ENCODE data around the gene LRP5.

Gene LRP5

DNA sequence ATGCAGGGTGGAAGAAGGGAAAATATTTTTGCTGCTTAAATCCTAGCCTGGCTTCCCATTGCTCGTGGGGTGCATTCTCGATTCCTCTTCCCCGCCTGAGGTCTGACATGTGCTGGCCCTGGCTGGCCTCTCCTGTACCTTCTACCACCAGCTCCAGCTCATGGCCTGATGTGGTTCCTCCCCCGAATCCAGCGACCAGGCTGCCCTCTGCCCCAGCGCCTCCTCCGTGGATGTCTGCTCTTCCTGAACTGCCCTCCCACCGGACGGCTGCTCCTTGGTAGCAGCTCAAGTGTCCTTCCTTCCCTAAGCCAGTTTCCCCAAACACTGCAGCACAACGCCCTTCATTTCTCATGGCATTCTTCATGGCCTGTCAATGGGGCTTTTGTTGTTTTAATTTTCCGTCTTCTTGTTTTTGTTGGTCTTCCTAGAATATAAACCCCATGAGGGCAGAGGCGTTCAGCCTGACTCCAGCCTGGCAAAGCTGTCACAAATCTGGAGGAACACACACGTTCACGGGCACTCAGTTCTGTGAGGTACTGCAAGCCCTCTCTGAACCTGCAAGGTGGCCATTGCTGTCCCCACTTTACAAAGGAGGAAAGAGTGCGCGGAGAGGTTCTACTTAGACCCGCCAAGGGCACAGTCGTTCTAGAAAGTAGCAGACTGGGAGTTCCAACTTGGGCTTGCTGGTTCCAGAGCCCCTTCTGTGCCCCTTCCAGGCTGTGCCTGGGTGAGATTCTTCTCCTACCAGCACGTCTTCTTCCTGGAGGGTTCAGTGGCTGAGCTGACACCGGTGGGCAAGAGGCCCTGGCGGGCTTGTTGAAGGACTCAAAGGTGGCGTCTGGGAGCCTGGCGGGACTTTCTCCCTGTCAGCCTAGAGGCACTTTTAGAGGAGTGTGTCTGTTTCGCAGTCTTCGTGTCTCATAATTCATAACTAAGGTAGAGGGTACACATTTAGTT lies 953 bp upstream of the LRP5 start:
- ATAC-seq (no peak), DNase-seq (no peak)
- Mint-ChIP-seq H3K9me3 (no peaks in the 10 kb centered on the region), H3K27me3 (peaks cover 21% of the 10 kb centered on the region), H3K27ac (no peak overlapping the region), H3K36me3 (ENCODE audit: low read depth) (no peaks in the 10 kb centered on the region), H3K4me1 (peaks cover 14% of the 10 kb centered on the region), H3K4me3 (peak overlapping the region; percentile 66)

DNA sequence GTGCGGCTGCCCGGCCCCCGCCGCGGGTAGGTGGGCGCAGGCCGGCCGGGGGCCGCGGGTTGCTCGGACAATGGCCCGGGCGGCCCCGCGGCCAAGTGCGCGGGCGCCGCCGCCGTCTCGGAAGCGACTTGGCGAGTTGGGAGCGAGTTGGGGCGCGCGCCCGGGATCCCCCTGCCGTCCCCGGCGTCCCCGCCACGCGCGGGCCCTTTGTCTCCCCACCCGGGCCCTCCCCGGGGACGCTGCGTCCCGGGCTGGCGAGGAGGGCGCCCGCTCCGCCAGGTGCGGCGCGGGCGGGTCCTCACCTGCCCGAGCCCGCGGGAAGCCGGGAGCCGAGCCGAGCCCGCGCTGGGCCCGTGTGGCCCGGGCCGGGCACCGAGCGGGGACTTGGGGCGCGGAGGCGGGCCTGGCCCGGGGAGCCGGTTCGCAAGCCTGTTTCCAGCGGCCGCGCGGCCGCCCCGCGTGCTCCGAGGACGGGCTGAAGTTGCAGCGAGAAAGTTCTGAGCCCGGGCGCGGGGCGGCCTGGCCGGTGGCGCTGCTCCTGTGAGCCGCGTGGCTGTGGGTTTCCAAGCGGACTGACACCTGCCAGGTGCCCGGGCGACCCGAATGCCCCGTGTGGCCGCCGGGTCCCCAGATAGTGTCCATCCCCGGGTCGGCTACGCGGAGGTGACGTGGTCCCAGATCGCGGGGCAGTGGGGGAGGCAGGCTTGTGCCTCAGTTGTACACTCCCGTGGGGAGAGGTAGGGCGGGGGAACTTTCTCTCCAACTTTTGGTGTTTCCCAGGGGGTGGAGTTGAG lies 586 bp downstream of the LRP5 start:
- Mint-ChIP-seq H3K4me1 (peaks cover 14% of the 10 kb centered on the region), H3K27me3 (peaks cover 21% of the 10 kb centered on the region), H3K9me3 (no peaks in the 10 kb centered on the region), H3K27ac (peak overlapping the region; percentile 77), H3K4me3 (peak overlapping the region; percentile 83), H3K36me3 (ENCODE audit: low read depth) (no peaks in the 10 kb centered on the region)
- ATAC-seq (peak; percentile 25), DNase-seq (no peak)

DNA sequence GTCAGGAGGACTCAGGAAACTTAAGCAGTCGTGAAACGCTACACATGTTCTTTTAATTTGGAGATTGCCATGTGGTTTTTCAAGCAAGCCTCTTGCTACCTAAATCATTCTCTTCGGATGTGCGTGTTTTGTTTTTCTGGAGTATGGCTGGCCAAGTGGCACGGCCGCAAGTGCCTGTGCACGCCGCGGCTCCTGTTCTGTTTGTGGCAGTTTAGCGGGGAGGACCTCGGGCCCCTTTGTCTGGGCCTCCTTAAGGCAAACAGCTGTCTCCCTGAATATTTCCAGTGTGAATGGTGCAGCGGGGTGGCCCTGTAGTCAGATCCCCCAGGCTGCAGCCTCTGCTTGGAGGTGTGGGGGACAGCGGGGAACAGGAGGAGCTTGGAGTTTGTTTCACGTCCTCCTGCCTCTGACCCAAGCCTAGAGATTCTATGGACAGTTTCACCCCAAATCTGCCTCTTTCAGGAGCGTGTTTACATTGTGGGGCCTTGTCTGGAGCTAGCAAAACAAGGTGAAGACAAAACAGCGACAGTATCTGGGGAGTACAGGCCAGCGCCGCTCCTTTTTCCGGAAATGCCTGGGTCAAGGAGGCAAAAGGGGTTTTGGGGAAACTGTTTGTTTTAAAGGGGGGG lies 1.3 kb downstream of the LRP5 start:
- Mint-ChIP-seq H3K36me3 (ENCODE audit: low read depth) (no peaks in the 10 kb centered on the region), H3K27me3 (peaks cover 21% of the 10 kb centered on the region), H3K4me1 (peaks cover 14% of the 10 kb centered on the region), H3K9me3 (no peaks in the 10 kb centered on the region), H3K27ac (peak overlapping the region; percentile 77), H3K4me3 (peak overlapping the region; percentile 83)
- ATAC-seq (no peak), DNase-seq (no peak)

DNA sequence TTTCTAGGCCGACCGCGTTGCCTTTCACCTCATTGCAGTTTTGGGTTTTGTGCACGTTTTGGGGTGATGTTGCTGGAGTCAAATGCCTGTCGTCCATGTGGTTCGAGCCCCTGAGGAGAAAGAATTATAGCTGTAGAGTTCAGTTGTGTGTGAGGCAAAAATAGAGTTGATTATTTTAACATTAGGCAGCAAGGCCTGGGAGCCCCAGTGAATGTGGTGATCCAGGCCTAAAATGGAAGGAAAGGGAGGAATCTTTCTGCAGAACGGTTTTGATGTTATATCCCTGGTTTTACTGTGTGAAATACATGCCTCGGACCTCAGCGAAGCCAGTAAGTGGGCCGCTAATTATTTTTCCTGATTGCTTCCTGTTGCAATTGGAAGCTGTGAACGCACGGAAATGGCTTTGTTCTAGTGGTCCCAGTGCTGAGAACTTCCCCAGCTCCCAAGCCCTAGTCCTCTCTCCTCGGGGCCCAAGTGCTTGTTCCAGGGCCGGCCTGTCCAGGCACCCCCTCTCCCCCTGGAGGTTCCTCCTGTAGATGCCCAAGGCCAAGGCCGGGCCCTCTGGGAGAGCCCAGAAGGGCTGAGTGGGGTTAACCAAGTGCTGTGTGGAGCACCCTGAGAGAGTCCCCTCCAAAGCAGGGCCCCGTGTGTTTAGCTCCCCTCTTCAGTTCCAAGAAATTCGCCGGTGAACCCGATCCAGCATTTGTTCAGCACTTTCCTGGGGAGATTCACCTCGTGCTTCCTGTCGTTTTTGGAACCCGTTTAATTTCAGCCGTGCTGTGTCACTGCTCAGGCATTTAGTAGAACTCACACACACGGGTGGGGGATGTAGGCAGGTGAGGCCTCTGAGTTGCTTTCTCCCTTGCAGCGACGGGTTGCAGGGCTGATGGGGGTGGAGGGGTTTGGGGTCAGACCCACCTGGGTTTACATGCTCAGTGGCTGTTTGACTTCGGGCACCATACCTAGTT lies 2.1 kb downstream of the LRP5 start:
- Mint-ChIP-seq H3K27me3 (peaks cover 21% of the 10 kb centered on the region), H3K9me3 (no peaks in the 10 kb centered on the region), H3K4me1 (peaks cover 14% of the 10 kb centered on the region), H3K27ac (no peak overlapping the region), H3K36me3 (ENCODE audit: low read depth) (no peaks in the 10 kb centered on the region), H3K4me3 (peak overlapping the region; percentile 83)
- DNase-seq (no peak), ATAC-seq (no peak)

DNA sequence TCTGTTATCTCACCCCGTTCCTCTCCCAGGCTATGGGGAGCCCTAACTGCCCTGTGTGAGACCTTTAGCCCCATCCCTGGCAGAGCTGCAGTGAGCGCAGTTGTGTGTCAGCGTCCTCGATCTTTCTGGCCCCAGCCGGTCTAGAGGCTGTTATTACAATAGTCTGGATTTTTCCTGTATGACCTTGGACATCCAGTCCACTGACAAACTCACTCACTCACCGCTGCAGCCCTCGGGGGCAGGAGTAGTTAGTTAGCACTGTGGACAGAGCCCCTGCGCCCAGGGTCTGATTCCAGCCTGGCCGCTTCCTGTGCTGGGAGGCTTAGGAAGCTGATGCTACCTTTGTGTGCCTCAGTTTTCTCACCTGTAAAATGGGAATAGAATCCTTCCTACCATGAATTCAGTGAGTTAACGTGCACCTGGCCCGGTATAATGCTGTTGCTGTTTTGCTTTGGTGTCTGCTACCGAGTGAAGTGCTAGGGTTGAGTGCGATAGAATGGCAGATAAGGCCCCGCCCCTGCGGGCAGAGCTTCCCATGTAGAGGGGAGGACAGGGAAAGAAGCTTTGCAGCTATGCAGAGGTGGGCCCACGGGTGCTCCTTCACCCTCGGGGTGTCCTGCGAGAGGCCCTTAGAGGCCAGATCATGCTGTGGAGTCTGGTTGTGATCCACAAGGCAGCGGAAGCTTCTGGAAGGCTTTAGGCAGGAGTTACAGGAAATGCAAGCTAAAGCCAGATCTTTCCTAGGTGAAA lies 3.0 kb downstream of the LRP5 start:
- H3K27me3 Mint-ChIP-seq, result peaks cover 21% of the 10 kb centered on the region
- no peaks in the 10 kb centered on the region for H3K36me3 Mint-ChIP-seq (ENCODE audit: low read depth)
- no peaks in the 10 kb centered on the region for H3K9me3 Mint-ChIP-seq
- no peak for ATAC-seq
- peaks cover 14% of the 10 kb centered on the region for H3K4me1 Mint-ChIP-seq
- no peak overlapping the region for H3K4me3 Mint-ChIP-seq
- no peak overlapping the region for H3K27ac Mint-ChIP-seq
- no peak for DNase-seq

DNA sequence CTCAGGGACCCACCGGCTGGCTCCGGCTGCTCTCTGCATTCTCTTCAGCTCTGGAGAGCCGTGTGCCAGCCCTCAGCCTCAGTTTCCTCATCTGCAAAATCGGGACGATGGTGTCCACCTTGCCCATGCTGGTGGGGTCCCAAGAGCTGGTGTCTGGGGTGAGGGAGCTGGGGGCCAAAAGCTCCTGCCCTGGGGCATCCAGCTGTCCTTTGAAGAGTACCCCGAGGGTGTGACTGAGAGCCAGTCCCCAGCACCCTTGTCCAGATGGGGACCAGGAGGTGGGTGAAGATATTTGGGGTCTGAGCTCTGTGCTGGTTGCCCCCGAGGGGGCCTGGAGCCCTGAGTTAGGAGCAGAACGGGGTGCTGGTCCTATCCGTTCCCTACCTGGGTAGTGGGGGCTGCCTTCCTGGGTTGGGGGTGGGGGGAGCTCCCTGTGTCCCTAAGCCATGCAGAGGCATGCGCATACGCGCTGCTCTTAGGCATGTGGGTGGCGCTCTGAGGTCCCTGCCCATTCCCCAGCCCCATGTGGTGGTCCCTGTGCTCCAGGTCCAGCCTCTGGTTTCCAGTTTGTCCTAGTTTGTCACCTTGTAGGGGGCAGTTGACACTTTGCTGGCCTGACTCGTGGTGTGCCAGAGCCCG lies 4.9 kb downstream of the LRP5 start:
- no peaks in the 10 kb centered on the region for H3K9me3 Mint-ChIP-seq
- ATAC-seq, result no peak
- H3K27me3 Mint-ChIP-seq, result peaks cover 14% of the 10 kb centered on the region
- H3K4me1 Mint-ChIP-seq, result peaks cover 17% of the 10 kb centered on the region
- no peak overlapping the region for H3K27ac Mint-ChIP-seq
- H3K36me3 Mint-ChIP-seq (ENCODE audit: low read depth), result peaks cover 3% of the 10 kb centered on the region
- no peak for DNase-seq
- no peak overlapping the region for H3K4me3 Mint-ChIP-seq

DNA sequence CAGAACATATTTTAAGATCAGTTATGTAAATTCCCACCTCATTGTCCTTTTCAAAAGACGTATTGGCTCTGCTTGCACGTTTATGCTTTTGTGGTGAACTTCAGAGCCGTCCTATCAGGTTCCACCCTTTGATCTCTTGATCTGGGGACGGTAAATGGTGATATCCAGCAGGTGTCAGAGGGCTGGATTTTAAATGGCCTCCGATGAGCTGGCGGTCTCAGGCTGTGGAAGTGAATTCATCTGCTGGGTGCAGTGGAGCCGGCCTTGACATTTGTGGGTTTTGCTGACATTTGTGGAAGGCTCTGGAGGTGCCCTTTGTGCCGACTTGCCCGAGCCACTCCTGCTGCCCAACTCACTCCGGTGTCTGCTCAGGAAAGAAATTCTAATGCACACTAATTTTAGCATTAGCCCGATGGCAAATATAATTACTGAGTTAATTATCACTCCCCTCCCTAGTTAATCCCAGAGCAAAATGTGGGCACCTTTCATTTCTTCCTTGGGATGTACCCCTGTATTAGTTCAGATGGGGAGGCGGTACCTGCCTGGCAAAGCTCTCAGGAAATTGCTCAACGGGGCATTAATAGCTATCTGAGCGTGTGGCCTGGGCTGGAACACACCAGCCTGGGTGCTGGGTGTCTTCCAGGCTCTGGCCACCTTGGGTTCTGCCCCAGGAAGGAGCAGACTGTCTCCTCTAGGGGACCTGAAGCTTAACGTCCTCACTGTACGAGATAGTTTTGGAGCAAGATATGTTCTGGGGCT lies 9.1 kb downstream of the LRP5 start:
- Mint-ChIP-seq H3K36me3 (ENCODE audit: low read depth) (peaks cover 3% of the 10 kb centered on the region), H3K27ac (no peak overlapping the region), H3K4me3 (no peak overlapping the region), H3K4me1 (peaks cover 2% of the 10 kb centered on the region), H3K9me3 (no peaks in the 10 kb centered on the region), H3K27me3 (no peaks in the 10 kb centered on the region)
- ATAC-seq, result no peak
- DNase-seq, result no peak

DNA sequence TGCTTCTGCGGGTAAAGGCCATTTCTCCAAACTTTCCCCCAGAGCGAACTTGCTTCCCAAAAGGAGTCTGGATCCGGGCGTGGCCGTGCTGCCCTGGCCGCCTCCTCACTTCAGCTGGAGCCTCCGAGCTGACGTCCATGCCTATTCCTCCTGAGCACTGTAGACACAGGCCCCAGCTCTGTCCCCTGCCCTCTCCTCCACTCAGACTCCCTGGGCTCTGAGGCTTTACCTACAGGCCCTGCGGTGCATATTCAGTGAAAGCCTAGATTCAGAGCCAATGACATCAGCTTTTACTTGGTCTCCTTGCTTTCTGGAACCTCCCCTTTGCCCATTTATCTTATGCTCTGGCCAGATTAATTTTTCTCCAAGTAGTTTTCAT lies 9.7 kb downstream of the LRP5 start:
- no peaks in the 10 kb centered on the region for H3K27me3 Mint-ChIP-seq
- no peak overlapping the region for H3K4me3 Mint-ChIP-seq
- H3K4me1 Mint-ChIP-seq, result peaks cover 3% of the 10 kb centered on the region
- no peaks in the 10 kb centered on the region for H3K9me3 Mint-ChIP-seq
- no peak overlapping the region for H3K27ac Mint-ChIP-seq
- no peak for DNase-seq
- ATAC-seq, result no peak
- H3K36me3 Mint-ChIP-seq (ENCODE audit: low read depth), result peaks cover 3% of the 10 kb centered on the region

DNA sequence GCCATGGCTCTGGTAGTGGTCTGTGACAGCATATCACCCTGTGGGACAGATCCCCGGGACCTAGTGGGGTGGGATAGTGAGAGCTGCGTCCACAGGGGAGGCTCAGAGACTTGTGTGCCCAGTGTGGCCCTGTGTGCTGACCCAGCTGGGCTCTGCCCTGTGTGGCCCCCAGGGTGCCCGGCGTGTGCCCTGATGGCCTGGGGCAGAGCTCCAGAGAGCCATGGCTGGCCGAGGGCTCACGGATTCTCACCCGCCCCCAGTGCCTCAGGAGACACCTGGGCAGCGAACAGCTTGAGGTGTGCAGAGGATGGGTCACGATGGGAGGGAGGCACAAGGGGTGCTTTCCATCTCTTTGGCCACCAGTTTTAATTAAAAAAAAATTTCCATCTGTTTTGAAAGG lies 11.8 kb downstream of the LRP5 start:
- Mint-ChIP-seq H3K4me3 (no peak overlapping the region), H3K4me1 (peaks cover 25% of the 10 kb centered on the region), H3K27me3 (no peaks in the 10 kb centered on the region), H3K36me3 (ENCODE audit: low read depth) (peaks cover 3% of the 10 kb centered on the region), H3K27ac (no peak overlapping the region), H3K9me3 (no peaks in the 10 kb centered on the region)
- no peak for ATAC-seq
- no peak for DNase-seq

DNA sequence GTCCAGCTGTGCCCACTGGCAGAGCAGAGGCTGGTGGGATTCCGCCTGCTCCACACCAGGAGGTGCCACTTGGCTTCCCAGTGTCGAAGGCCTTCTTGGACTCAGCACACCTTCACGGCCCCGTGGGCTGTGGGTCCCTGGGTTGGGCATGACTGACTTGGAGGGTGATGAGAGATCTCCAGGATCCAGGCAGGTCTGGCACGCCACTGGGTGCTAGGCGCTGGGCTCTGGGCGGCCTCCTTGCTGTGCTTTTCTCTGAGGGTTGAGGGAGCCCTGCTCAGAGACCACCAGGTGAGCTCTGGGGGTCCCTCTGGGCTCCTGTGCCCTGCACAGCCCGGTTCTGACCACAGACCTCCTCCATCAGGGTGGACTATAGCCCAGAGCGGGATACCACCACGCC lies 12.3 kb downstream of the LRP5 start:
- peaks cover 28% of the 10 kb centered on the region for H3K4me1 Mint-ChIP-seq
- H3K36me3 Mint-ChIP-seq (ENCODE audit: low read depth), result peaks cover 3% of the 10 kb centered on the region
- no peaks in the 10 kb centered on the region for H3K9me3 Mint-ChIP-seq
- H3K27ac Mint-ChIP-seq, result no peak overlapping the region
- H3K27me3 Mint-ChIP-seq, result no peaks in the 10 kb centered on the region
- no peak overlapping the region for H3K4me3 Mint-ChIP-seq
- DNase-seq (no peak), ATAC-seq (no peak)

DNA sequence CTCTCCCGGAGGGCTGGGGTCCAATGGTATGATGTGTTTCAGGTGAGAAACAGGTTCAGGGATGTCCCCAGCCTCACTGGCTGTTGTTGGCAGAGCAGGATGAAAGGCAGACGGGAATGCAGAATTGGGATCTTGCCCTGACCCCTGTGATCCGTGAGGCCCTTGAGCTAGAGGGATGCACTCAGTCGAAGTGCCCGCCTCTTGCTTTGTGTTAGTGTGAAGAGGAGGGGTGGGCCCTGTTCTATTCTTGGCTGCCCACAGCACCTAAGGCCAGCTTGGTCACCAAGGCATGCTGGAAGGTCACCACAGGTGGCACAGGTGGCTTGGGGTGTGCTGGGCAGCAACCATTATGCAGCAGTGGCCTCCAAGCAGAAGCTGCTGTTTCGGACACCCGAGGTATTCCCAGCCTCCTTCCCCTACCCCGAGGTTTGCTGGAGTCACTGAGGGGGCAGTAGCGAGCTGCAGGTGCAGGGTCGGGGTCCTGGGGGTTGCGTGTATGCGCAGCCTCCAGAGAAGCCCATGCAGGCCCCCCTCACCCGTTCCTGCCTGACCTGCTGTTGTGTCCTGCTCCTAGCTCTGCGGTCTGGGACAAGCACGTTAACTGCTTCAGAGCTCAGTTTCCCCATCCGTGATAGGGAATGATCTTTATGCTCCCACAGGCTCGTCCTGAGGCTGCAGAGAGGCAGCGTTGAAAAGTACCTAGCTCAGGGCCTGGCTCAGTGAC lies 13.0 kb downstream of the LRP5 start:
- H3K9me3 Mint-ChIP-seq, result no peaks in the 10 kb centered on the region
- DNase-seq (no peak), ATAC-seq (no peak)
- H3K27me3 Mint-ChIP-seq, result no peaks in the 10 kb centered on the region
- H3K4me1 Mint-ChIP-seq, result peaks cover 34% of the 10 kb centered on the region
- H3K36me3 Mint-ChIP-seq (ENCODE audit: low read depth), result peaks cover 3% of the 10 kb centered on the region
- H3K27ac Mint-ChIP-seq, result no peak overlapping the region
- no peak overlapping the region for H3K4me3 Mint-ChIP-seq

DNA sequence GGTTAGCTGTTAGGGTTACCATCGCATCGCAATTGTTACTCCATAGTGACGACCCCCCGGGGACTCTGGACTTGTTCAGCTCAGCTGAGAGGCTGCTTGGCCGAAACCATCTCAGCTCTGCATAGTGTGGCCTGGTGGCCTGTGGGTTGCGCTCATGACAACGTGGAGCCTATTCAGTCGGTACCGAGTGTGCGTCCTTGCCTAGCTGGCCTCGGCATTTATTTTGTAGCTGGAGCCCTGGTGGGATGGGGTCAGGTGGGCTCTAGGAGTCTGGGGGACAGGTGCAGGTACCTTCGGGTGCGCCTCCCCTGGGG lies 13.5 kb downstream of the LRP5 start:
- Mint-ChIP-seq H3K27ac (no peak overlapping the region), H3K4me1 (peaks cover 40% of the 10 kb centered on the region), H3K27me3 (no peaks in the 10 kb centered on the region), H3K9me3 (no peaks in the 10 kb centered on the region), H3K36me3 (ENCODE audit: low read depth) (no peaks in the 10 kb centered on the region), H3K4me3 (no peak overlapping the region)
- DNase-seq (no peak), ATAC-seq (no peak)
